Heart left ventricle (tissue), 13 donors: ENCODE results near the gene FAM131A.

Experiments used
- CTCF ChIP-seq, 12 donors: fragments of 200-600 bp; sonication (generic) in 4 of 12; IDR thresholded peaks; one replicate each; pipeline versions ENCODE4 v1.5.0 to v1.8.0; 2018 to 2022; ENCODE audit warnings: antibody characterized with exemption in 12 of 12, mild to moderate bottlenecking in 5 of 12
- POLR2A ChIP-seq, 2 donors: fragments of 450-650 bp; IDR thresholded peaks; one replicate each; pipeline ENCODE4 v1.6.1; 2017; ENCODE audit warnings: antibody characterized with exemption in 2 of 2, mild to moderate bottlenecking in 2 of 2, moderate library complexity in 2 of 2
- donor health status: ischemic (EF 13 %, LVEDD 7.1; RV severe dilation, severe dysfunction).
- donor health status: DM: no; HTN: yes; CAD: no.
- donor health status: DM: no; HTN: no; CAD: no.
- donor health status: ischemic (EF 25% LVEDD 6.9; RV normal size, moderate dysfunction).
- donor health status: ischemic (EF 25% LVEDD 5.7; RV mildly dilated, moderate dysfunction).
- donor health status: ischemic (EF 35%, LVEDD 5.7; RV mildly dilated, moderate dysfunction).
- donor health status: nonischemic (EF 11% LVEDD 7.7; RV severe dilation, severe dysfunction).
- donor health status: DM: yes; HTN: yes; CAD: no.
- donor health status: PGD.
- donor health status: ischemic (EF 29% LVEDD 5.4; RV normal size, mild dysfunction).
- donor health status: nonischemic (EF 23%, LVEDD 6.1; RV moderate dilation, normal function).

DNA sequence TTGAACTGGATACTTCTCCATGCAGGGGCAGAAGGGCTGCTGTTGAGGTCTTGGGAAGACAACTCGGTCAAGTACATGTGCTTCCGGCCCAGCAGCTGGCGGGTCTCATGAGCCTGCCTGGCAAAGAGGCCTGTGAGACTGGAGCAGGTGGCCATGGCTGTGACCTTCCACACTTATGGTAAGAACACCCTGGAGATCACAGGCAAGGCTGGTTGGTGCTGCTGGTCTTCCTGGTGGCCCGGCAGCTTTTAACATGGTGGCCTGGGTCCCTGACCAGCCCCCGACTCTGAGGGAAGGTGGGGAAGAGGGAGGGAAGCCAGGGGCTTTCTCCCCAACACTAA is 57.9 kb downstream of the FAM131A start:
- TF ChIP-seq CTCF (IDR thresholded peaks at IDR 0.05) (no peak), POLR2A (IDR thresholded peaks at IDR 0.05) (no peak)
